Hematopoietic multipotent progenitor cell treated with erythropoietin and hydrocortisone succinate and interleukin-3 and kit ligand, for 8 days (in vitro differentiated cells): ENCODE results near the gene HMCN2.

ENCODE experiments used
- DNase-seq: peaks from one replicate; pipeline ENCODE4 v3.0.0-alpha.2; 2015

HMCN2 gene

DNA sequence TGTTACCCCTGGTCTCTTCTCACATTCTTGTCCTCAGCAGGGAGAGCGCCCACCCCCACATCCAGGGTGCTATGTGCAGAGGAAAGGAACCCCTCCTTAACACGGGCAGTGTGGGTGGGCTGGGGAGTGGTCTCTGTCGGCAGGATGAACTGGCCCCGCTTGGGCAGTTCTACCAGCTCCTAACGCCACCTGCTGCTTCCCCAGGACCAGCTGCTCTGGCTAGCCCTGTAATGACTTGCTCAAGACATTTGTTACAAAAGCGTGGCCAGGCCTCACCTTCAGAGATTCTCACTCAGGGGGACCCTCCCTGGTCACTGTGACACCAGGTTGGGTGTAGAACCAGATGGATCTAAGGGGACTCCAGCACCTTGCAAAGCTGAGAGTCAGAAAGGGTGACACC, 82.4 kb downstream of the HMCN2 start:
- DNase-seq = no peak

DNA sequence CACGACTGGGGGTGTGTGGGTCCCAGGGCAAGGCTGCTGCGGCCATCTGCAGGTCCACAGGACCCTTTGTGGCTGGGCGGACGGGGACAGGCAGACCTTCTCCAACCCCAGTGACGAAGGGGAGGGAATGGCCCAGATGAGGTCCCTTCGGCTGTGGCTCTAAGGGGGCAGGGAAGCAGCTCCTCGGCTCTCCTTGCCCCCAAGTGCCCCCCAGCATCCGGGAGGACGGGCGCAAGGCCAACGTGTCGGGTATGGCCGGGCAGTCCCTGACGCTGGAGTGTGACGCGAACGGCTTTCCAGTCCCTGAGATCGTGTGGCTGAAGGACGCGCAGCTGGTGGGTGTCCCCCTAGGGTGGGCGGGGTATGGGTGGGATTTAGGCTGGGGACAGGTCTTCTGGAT, 82.8 kb downstream of the HMCN2 start:
- DNase-seq = no peak

DNA sequence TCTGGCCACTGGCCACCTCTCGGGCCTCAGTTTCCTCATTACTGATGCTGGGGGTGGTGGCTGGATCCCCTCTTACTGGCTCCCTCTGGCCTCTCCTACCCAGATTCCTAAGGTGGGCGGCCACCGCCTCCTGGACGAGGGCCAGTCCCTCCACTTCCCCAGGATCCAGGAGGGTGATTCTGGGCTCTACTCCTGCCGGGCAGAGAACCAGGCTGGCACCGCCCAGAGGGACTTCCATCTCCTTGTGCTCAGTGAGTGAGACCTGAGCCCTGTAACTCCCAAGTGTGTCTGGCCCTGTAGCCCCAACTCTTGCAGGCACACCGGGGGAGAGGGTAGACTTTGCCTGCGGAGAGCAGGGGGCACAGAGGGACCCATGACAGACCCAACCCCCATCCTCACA, 83.3 kb downstream of the HMCN2 start:
- no peak for DNase-seq

DNA sequence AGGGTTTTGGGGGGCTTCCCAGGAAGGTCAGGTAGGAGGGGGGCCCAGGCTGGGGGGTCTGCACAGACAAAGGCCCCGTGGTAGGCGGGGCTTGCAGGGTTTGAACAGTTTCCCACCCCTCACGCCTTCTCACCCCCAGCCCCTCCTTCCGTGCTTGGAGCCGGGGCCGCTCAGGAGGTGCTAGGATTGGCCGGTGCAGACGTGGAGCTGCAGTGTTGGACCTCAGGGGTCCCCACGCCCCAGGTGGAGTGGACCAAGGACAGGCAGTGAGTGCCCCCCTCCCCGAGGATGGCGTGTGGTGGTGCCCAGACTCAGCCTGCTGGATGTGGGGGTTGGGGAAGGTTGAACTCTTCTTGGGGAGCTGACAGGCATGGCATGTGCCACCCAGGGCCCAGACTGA, 83.8 kb downstream of the HMCN2 start:
- no peak for DNase-seq

DNA sequence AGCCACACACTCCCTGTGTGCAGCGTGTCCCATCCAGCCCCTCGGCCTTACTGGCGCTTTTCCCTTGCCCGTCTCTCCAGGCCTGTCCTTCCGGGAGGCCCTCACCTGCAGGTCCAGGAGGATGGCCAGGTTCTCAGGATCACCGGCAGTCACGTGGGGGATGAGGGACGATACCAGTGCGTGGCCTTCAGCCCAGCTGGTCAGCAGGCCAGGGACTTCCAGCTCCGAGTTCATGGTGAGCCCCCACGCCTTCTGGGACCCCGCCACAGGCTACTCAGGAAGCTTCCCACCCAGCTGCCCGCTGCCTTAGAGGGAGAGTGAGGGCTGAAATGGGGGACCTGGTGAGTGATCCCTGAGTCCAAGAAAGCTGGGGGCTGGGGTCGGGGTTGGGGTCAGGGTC, 85.8 kb downstream of the HMCN2 start:
- DNase-seq = no peak

DNA sequence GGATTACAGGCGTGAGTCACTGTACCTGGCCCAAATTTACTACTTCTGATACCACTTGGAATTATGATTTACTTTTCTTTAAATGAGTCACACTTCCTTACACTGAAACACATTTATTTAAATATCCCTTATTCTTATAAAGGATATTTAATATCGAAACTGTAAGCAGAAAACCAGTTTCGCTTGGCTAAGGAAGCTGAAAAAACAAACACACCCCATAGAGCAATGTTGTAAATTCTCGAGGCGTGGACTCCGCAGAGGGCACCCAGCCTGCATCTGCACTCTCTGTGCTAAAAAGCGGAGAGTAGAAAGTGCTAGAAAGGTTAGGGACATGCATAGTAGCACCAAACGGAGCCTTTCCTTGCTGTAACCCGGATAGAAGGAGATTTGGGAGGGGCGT, 86.5 kb downstream of the HMCN2 start:
- no peak for DNase-seq

DNA sequence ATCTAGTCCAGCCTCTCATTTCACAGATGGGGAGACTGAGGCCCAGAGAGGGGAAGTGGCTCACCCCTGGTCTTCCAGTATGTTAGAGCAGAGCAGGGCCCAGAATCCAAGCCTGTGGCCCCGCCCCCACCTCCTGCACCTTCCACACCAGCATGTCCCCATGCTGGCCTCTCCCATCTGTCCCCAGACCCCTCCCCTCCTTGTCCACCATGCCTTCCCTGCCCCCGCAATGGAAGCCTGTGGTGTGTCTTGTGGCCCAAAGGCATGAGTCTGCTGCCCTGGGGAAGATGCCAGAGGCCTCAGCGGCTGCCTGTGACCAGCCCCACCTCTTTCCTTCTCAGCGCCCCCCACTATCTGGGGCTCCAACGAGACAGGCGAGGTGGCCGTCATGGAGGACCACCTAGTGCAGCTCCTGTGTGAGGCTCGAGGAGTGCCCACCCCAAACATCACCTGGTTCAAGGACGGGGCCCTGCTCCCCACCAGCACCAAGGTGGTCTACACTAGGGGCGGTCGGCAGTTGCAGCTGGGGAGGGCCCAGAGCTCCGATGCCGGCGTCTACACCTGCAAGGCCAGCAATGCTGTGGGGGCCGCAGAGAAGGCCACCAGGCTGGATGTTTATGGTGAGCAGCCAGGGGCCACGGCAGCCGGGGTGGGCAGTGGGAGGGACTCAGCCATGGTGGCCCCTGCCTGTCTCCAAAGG, 87.2 kb downstream of the HMCN2 start:
- no peak for DNase-seq

DNA sequence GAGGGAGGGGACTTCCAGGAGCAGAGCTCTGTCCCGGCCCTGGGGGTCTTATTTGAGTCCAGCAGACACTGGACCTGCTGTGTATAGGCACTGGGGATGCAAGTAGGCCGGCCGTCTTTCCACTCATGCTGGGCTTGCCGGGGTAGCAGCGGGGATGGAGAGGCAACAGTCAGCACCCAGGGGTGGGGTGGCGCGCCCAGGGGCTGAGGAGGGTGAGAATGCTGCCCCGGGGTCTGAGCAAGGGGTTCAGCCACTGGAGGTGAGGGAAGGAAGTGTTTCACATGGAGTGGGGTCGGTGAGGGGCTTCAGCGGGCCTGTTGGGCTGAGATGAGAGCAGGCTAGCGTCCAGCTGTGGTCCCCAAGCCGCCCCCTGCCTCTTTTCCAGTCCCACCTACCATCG, 88.8 kb downstream of the HMCN2 start:
- no peak for DNase-seq

DNA sequence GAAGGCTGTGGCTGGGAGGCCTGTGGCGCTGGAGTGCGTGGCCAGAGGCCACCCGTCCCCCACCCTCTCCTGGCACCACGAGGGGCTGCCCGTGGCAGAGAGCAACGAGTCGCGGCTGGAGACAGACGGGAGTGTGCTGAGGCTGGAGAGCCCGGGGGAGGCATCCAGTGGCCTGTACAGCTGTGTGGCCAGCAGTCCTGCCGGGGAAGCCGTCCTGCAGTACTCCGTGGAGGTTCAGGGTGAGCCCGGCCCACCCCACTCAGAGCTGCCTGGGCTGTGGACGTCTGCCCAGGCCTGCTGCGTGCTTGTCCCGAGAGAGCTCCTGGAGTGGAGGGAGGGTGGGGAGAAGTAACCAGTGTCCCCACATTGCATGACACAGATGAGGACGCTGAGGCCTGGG, 89.2 kb downstream of the HMCN2 start:
- no peak for DNase-seq

DNA sequence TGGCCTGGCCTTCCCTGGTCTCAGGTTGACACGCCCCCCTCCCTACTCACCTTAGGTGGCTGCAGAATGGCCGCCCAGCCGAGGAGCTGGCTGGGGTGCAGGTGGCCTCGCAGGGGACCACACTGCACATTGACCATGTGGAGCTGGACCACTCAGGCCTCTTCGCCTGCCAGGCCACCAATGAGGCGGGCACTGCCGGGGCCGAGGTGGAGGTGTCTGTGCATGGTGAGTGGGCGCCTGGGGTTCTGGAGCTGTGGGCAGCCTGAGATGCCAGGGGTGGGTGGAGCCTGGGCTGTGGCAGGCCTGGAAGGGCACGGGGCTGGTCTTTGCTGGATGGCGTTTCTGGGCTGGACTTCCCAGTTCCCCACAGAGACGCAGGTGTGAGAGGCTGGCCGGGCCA, 90.5 kb downstream of the HMCN2 start:
- no peak for DNase-seq

DNA sequence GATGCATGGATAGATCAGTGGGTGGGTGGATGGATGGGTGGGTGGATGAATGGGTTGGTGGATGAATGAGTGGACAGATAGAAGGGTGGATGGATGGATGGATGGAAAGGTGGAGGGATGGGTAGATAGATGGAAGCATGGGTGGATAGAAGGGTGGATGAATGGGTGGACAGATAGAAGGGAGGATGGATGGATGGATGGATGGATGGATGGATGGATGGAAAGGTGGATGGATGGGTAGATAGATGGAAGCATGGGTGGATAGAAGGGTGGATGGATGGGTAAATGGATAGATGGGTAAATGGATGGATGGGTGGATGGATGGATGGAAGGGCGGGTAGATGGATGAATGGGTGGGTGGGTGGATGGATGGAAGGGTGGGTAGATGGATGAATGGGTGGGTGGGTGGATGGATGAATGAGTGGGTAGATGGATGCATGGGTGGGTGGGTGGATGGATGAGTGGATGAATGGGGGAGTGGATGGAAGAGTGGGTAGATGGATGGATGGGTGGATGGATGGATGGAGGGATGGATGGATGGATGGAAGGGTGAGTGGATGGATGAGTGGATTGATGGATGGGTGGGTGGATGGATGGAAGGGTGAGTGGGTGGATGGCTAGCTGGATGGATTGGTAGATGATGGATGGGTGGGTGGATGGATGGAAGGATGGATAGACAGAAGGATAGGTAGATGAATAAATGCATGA, 91.5 kb downstream of the HMCN2 start:
- no peak for DNase-seq

DNA sequence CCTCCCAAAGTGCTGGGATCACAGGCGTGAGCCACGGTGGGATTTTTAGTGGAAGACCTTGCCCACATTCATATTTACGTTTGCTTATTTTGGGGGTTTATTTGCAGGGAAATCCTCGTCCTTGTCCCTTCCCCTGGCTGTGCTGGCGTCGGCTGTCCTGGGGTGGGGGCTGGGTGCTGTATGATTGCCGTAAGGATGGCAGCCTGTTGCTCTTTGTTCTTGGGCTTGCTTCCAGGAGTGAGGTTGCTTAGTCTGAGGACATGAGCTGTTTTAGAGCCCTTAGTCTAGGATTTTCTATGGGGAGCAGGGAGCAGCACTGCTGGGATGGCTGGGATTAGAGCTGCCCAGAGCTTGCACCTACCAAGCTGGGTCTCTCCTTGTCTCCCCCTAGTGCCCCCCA, 93.4 kb downstream of the HMCN2 start:
- no peak for DNase-seq

DNA sequence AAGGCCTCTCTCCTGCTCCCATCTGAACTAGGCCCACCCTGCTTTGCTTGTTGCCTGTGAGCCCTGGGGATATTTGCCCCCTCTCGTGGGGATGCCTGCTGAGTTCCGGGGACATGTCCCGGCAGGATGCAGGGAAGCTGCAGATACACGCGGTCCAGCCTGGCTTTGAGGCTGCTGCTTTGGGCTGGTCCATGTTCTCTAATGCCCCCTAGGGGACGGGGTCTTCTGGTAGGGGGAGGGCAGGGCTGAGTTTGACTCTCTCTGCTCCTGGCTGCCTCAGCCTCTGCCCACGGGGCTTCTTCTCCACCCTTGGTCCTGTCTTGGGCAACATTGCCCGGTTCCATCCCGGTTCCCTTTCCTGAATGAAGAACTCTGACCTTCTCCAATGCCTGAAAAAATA, 94.3 kb downstream of the HMCN2 start:
- no peak for DNase-seq

DNA sequence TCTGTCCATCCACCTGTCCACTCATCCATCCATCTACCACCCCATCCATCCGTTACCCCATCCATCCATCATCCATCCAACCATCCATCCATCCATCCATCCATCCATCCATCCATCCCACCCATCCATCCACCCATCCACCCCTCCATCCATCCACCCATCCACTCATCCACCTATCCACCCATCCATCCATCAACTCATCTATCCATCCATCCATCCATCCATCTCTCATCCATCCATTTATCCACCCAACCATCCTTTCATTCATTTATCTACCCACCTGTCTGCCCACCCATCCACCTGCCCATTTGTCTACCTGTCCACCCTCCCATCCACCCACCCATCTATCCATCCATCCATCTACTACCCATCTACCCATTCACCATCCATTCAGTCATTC, 95.1 kb downstream of the HMCN2 start:
- DNase-seq = no peak

DNA sequence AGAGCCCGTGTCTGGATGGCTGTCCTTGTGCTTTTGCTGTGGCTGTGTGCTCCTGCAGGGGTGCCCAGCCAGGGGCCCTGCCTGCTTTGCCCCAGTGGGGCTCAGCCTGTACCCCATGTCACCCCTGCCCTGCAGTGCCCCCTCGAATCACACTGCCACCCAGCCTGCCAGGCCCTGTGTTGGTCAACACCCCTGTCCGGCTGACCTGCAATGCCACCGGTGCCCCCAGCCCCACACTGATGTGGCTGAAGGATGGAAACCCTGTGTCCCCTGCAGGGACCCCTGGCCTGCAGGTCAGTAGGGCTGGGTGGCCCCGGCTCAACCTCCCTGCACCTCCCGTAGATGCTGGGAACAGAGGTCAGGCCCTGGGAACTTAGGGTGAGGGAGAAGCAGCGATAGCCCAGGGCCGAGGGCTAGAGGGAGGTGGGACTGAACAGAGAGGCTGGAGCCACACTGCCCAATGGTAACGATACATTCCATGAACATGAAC, 96.4 kb downstream of the HMCN2 start:
- no peak for DNase-seq

DNA sequence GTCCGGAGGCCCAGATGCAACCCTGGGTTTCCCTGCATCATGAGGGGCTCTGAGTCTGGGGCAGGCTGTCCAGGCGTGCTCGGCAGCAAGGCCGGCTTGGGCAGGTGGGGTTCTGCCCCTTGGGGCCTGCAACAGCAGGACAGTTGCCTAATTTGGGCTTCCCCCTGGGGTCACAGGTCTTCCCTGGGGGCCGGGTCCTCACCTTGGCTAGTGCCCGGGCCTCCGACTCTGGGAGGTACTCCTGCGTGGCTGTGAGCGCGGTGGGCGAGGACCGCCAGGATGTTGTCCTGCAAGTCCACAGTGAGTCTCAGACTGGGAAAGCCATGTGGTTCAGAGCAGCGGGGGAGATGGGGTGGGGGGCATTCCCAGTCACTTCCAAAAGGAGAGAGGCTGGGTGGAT, 97.1 kb downstream of the HMCN2 start:
- no peak for DNase-seq

DNA sequence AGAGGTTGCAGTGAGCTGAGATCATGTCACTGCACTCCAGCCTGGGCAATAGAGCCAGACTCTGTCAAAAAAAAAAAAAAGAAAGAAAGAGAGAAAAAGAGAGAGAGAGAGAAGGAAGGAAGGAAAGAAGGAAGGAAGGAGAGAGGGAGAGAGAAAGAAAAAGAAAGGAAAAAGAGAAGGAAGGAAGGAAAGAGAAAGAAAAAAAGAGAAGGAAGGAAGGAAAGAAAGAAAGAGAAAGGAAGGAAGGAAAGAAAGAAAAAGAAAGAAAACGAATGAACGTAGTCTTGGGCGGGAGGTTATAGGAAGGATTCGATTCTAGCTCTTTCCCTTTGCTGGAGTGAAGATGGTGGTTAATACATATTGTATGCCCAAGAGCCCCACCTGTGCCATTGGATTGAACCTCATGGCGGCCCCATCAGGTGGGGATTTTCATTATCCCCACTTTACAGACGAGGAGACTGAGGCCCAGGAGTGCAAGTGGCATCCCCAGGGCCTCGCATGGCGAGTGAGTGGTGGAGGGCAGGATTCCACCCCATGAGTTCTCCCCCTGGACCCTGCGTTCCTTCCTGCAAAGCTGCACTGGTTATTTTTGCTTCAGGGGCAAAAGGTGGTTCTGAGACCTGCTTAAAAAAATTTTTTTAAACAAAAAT, 98.3 kb downstream of the HMCN2 start:
- DNase-seq = no peak

DNA sequence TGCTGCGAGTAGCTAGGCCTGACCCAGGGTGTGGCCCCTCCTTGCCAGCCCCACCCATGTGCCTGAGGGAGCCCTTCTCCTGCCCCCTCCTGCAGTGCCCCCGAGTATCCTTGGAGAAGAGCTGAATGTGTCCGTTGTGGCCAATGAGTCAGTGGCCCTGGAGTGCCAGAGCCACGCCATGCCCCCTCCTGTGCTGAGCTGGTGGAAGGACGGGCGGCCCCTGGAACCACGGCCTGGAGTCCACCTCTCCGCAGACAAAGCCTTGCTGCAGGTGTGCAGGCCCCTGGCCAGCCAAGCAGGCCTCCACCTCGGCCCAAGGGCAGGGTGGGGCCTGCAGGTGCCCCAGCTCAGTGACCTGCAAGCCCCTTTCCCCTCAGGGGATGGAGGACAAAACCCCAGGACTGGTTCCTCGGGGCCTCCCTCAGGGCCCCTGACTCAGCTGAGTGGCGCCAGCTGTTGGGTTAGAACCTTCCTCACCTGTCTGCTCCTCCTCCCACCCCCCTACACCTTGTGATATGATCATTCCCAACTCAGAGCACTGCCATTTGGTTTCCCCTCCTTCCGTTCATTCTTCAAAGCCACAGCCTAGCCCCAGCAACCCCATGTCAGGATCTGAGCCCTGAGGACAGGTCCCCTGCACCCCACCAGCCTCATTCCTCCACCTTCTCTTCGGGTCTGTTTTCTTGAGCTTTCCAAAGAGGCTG, 99.2 kb downstream of the HMCN2 start:
- no peak for DNase-seq

DNA sequence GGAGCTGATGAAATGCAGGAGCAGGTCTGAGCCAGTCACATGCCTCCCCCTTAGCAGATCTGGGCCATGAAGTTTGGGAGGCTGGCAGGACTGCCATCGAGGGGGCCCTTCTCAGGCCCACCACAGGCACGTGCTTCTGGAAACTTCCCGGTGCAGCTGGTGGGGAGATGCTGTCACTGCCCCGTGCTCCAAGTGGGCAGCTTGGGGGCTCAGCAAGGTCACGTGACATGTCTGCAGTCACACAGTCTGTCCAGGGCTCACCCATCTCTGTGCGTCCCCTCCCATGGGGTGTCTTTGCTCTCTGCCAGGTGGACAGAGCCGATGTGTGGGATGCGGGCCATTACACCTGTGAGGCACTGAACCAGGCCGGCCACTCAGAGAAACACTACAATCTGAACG, 99.8 kb downstream of the HMCN2 start:
- DNase-seq = no peak

DNA sequence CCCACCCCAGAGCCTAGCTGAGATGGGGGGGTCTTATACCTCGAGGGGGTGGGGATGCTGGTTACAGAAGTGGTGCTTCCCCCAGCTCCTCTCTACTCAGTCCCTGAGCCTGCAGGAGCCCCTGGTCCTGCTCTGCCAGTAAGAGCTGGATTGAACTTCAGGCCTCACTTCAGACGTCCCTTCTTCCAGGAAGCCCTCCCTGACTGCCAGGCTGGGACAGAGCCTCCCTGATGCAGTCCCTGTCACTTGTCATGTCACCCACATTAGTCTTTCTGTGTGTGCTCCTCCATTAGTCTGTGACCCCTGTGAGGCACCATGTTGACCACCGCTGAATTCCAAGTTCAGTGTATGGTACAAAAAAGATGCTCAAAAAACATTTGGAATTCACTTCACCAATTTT, 100.5 kb downstream of the HMCN2 start:
- no peak for DNase-seq

DNA sequence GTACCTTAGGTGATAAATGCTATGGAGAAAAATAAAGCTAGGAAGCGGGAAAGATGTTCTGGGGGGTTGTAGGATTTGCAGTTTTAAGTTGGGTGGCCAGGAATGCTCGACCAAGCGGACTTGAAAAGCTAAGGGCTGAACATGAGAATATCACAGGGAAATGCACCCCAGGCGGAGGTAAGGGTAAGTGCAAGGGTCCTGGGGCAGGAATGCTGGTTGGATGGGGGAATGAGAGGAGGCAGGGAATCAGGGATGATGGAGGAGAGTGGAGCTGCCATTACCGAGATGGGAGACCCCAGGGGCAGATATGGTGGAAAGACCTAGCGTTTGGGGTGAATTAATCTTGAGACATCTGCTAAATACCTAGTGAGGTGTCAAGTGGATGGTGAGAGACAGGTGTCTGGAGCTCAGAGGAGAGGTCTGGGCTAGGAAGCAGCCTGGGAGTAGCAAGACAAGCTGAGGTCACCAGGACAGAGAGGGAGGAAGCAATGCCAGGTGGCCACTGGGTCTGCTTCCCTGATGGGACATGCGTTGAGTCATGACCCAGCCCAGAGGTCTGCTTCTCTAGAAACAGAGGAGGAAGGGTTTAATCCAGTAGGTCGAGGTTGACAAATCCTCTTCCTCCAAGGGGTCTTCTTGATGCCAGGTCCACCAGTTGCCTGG, 101.5 kb downstream of the HMCN2 start:
- DNase-seq = no peak

DNA sequence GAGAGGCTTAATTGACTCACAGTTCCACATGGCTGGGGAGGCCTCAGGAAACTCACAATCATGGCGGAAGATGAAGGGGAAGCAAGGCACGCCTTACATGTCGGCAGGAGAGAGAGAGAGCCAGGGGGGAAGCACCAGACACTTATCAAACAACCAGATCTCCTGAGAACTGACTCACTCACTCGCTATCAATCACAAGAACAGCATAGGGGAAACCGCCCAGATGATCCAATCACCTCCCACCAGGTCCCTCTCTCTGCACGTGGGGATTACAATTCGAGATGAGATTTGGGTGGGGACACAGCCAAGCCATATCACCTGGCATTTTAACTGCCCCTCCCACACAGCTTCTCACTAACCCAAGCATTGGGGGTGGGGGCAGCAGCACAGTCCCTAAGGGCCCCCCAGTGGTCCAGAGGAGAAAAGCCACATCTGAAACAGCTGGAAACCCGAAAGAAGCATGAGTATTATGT, 103.1 kb downstream of the HMCN2 start:
- peak; percentile 44 for DNase-seq

DNA sequence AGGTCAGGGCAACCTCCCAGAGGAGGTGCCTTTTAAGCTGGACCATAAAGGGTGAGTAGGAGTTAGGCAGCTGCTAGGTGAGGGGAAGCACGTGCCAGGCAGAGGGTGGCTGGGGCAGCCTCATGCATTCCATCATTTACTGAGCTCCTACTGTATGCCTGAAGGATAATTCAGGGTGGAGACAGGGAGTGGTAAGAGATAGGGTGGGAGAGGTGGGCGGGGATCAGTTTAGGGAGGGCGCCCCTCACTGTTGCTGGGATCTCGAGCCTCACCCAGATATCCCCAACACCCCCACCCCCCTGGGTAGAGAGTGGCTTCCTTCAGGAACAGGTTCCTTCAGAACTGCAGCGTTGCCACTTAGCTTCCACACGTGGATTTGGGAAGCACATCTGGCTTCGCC, 104.7 kb downstream of the HMCN2 start:
- no peak for DNase-seq
